CD14-positive monocyte (primary cell): ENCODE data around the gene FAM83B. TPM values are rescaled to one million over a fixed set of nuclear protein-coding genes. Genes with fewer than 3 reads are reported as not detected.
"Not testable (repeated sequence)": the region's sequence is repeated elsewhere in the genome, so short reads cannot be mapped to it uniquely, and the experiment has no call there.

Experiments used
- DNase-seq, 3 donors: peaks; one replicate each; pipeline ENCODE4 v3.0.0-alpha.2; 2011 to 2022
- H2AFZ ChIP-seq: 2 replicates; pipeline ENCODE4 v1.6.0; 2012; ENCODE audit warnings: mild to moderate bottlenecking, low read depth, low read length, inconsistent platforms; ENCODE audit not compliant: insufficient read depth, poor library complexity, severe bottlenecking
- H3K27ac ChIP-seq, 2 donors: 1 replicate in 1 of 2; 2 replicates in 1 of 2; pipeline ENCODE4 v1.5.1; 2012 to 2013; ENCODE audit warnings: low read length in 2 of 2, control low read depth in 1 of 2, inconsistent platforms in 1 of 2, low read depth in 1 of 2, mild to moderate bottlenecking in 1 of 2
- H3K27me3 ChIP-seq, 2 donors: one replicate each; pipeline versions ENCODE4 v1.6.0 to v1.6.1; 2011 to 2013; ENCODE audit warnings: low read length in 2 of 2; ENCODE audit not compliant: control insufficient read depth in 2 of 2, insufficient read depth in 2 of 2
- H3K36me3 ChIP-seq, 2 donors: replicated peaks in 1 of 2; 1 replicate in 1 of 2; 2 replicates in 1 of 2; pipeline versions ENCODE4 v1.5.1 to v1.6.1; 2012 to 2013; ENCODE audit warnings: low read length in 2 of 2, control low read depth in 1 of 2, inconsistent platforms in 1 of 2, mild to moderate bottlenecking in 1 of 2; ENCODE audit not compliant: insufficient read depth in 2 of 2, control insufficient read depth in 1 of 2
- H3K4me1 ChIP-seq, 2 donors: 1 replicate in 1 of 2; 2 replicates in 1 of 2; pipeline versions ENCODE4 v1.5.1 to v1.6.1; 2012 to 2013; ENCODE audit warnings: low read length in 2 of 2, control low read depth in 1 of 2, inconsistent platforms in 1 of 2, mild to moderate bottlenecking in 1 of 2, moderate library complexity in 1 of 2; ENCODE audit not compliant: insufficient read depth in 2 of 2, control insufficient read depth in 1 of 2
- H3K4me2 ChIP-seq: replicated peaks from 2 replicates; pipeline ENCODE3; 2012; ENCODE audit warnings: low read length, moderate library complexity, mild to moderate bottlenecking; ENCODE audit not compliant: poor library complexity, severe bottlenecking; ENCODE audit errors: extremely low read depth
- H3K4me3 ChIP-seq, 3 experiments: fragments of 200-600 bp in 1 of 3; sonication (generic) in 1 of 3; replicated peaks in 1 of 3; 1 replicate in 2 of 3; 2 replicates in 1 of 3; pipeline ENCODE4 v1.5.1; 2011 to 2013; ENCODE audit warnings: low read length in 3 of 3, mild to moderate bottlenecking in 3 of 3, control low read depth in 2 of 3, low read depth in 2 of 3, inconsistent platforms in 1 of 3, moderate library complexity in 1 of 3
- H3K79me2 ChIP-seq: 2 replicates; pipeline ENCODE4 v1.6.0; 2012; ENCODE audit warnings: mild to moderate bottlenecking, control low read depth, inconsistent platforms, low read length, moderate library complexity; ENCODE audit not compliant: insufficient read depth
- H3K9ac ChIP-seq: 2 replicates; pipeline ENCODE4 v1.6.0; 2017; ENCODE audit warnings: low read length, mild to moderate bottlenecking; ENCODE audit not compliant: insufficient read depth, poor library complexity, severe bottlenecking
- H3K9me3 ChIP-seq, 2 donors: replicated peaks in 1 of 2; 1 replicate in 1 of 2; 2 replicates in 1 of 2; pipeline versions ENCODE4 v1.5.1 to v1.6.1; 2012 to 2013; ENCODE audit warnings: low read length in 2 of 2, control low read depth in 1 of 2; ENCODE audit not compliant: control insufficient read depth in 1 of 2, insufficient read depth in 1 of 2
- H4K20me1 ChIP-seq: 2 replicates; pipeline ENCODE4 v1.6.0; 2012; ENCODE audit warnings: mild to moderate bottlenecking, low read length, control low read depth, moderate library complexity; ENCODE audit not compliant: insufficient read depth
- H3K27ac Mint-ChIP-seq, 7 donors: one replicate each; pipeline ENCODE4 v1.8.0; 2020; ENCODE audit warnings: mild to moderate bottlenecking in 7 of 7, mixed read lengths in 7 of 7, moderate library complexity in 6 of 7, inconsistent platforms in 2 of 7
- H3K27me3 Mint-ChIP-seq, 3 donors: one replicate each; pipeline ENCODE4 v1.8.0; 2021 to 2022; ENCODE audit warnings: low read depth in 3 of 3, mild to moderate bottlenecking in 3 of 3, mixed read lengths in 3 of 3, moderate library complexity in 3 of 3, inconsistent platforms in 1 of 3
- H3K36me3 Mint-ChIP-seq, 2 donors: one replicate each; pipeline ENCODE4 v1.8.0; 2020; ENCODE audit warnings: mixed read lengths in 2 of 2, inconsistent platforms in 1 of 2, mild to moderate bottlenecking in 1 of 2
- H3K4me1 Mint-ChIP-seq: one replicate; pipeline ENCODE4 v1.8.0; 2020; ENCODE audit warnings: mild to moderate bottlenecking, mixed read lengths
- H3K4me3 Mint-ChIP-seq, 2 donors: one replicate each; pipeline ENCODE4 v1.8.0; 2020; ENCODE audit warnings: mild to moderate bottlenecking in 2 of 2, mixed read lengths in 2 of 2, moderate library complexity in 1 of 2
- H3K9me3 Mint-ChIP-seq, 7 donors: one replicate each; pipeline ENCODE4 v1.8.0; 2020 to 2022; ENCODE audit warnings: mixed read lengths in 7 of 7, mild to moderate bottlenecking in 6 of 7, moderate library complexity in 6 of 7, inconsistent platforms in 2 of 7
- WGBS: methylation state at CpG from one replicate; pipeline ENCODE4 v1.1.5; 2013; ENCODE audit warnings: missing lambda C conversion rate; ENCODE audit not compliant: insufficient coverage; 5-methylcytosine and 5-hydroxymethylcytosine counted together
- intact Hi-C, 2 donors: fragments of 100-400 bp; cut with micrococcal nuclease; formaldehyde crosslinking; loops; one replicate each; pipeline versions ENCODE4 v1.15.0 to v1.15.1; 2023
- polyA minus RNA-seq: library from RNA; depleted of rRNA, polyadenylated mRNA; stranded (reverse); fragments of >200 nt; gene quantifications from 2 replicates; pipeline ENCODE4 v1.2.3, GENCODE V29; 2012
- polyA plus RNA-seq, 3 donors: library from polyadenylated mRNA; depleted of rRNA in 1 of 3; unstranded in 2 of 3; stranded (reverse) in 1 of 3; fragments of 300-500 nt in 2 of 3; fragments of >200 nt in 1 of 3; fragmentation: Illumina TruSeq in 2 of 3; gene quantifications; 1 replicate in 2 of 3; 2 replicates in 1 of 3; pipeline ENCODE4 v1.2.3, GENCODE V29; 2012 to 2021
- total RNA-seq, 12 experiments: library from RNA in 1 of 12; stranded (reverse) in 1 of 12; fragments of 120-200 nt in 1 of 12; gene quantifications; one replicate each; pipeline ENCODE4 v1.2.4 and lab custom pipeline; 2013 to 2026; ENCODE audit warnings: mixed read lengths in 6 of 12, inconsistent platforms in 1 of 12
- TF ChIP-seq, protein P1 (sequence below): fragments of 200-600 bp; IDR thresholded peaks from one replicate; pipeline ENCODE4 v1.8.0; 2022; ENCODE audit warnings: antibody characterized with exemption, mild to moderate bottlenecking

Gene FAM83B
- not detected for total RNA-seq (2013)
- polyA plus RNA-seq, result not detected
- not detected in 2 replicates for polyA minus RNA-seq
- 0 to 1.2 (median 0) reads per million in 11 experiments for total RNA-seq (lab: John Stamatoyannopoulos, UW)

DNA sequence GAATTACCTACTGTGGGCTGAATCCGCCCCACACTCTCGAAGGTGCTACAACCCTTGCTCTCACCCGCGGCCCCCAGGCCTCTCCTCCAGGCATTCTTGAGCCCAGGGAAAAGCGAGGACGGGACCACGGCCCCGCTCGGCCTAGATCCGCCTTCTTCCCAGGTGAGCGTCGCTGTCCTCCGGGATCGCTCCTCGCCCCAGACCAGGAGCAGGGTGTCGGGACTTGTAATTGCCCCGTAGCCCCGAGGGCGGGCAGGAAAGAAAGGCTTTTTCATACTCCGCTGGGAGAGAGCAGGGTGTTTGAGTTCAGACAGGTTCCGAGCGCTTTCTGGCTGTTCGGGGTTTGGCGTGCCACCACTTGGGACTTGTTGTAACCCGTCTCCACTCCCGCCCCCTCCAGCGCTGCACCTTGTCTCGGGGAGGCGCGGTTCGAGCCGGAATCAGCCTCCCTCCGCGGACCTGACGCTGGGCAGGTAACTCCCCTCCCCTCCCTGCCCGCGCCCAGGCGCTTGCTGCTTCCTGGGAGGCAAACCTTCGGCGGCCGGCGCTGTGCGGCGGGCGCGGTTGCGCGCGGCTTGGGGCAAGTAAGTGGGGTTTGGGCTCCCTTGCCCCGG is at the start of gene FAM83B:
Gene FAM83B, plus strand, starts transcription at position 529 of the 614 bp plus-strand sequence. CDS start 23,476 bp downstream, outside the sequence.
- peaks cover 28 to 32% (median 29%) of the 10 kb centered on the region in 3 donors for H3K27me3 Mint-ChIP-seq
- intact Hi-C loops, result no loop called here
- peaks cover 3 to 17% (median 6%) of the 10 kb centered on the region in 7 donors for H3K9me3 Mint-ChIP-seq
- Histone ChIP-seq H3K27ac (no peak within 1 kb of the TSS), H3K4me1 (no peaks in the 10 kb centered on the region), H4K20me1 (no peaks in the 10 kb centered on the region), H2AFZ (no peak within 1 kb of the TSS), H3K9ac (no peak within 1 kb of the TSS), H3K4me3 (peak within 1 kb of the TSS in 1 of 3 experiments; percentile 43), H3K27me3 (peaks cover 18 to 31% of the 10 kb centered on the region in 2 donors), H3K4me2 (peak within 1 kb of the TSS; percentile 43), H3K36me3 (no peaks in the 10 kb centered on the region), H3K9me3 (peaks cover 0 to 7% of the 10 kb centered on the region in 2 donors), H3K79me2 (no peaks in the 10 kb centered on the region)
- H3K27ac Mint-ChIP-seq, result no peak within 1 kb of the TSS
- WGBS, result 39% methylated on average over 28 of the region's 50 CpGs
- H3K4me1 Mint-ChIP-seq, result peaks cover 3% of the 10 kb centered on the region
- peak within 1 kb of the TSS; percentile 47 to 90 for H3K4me3 Mint-ChIP-seq
- TF ChIP-seq, protein P1, sequence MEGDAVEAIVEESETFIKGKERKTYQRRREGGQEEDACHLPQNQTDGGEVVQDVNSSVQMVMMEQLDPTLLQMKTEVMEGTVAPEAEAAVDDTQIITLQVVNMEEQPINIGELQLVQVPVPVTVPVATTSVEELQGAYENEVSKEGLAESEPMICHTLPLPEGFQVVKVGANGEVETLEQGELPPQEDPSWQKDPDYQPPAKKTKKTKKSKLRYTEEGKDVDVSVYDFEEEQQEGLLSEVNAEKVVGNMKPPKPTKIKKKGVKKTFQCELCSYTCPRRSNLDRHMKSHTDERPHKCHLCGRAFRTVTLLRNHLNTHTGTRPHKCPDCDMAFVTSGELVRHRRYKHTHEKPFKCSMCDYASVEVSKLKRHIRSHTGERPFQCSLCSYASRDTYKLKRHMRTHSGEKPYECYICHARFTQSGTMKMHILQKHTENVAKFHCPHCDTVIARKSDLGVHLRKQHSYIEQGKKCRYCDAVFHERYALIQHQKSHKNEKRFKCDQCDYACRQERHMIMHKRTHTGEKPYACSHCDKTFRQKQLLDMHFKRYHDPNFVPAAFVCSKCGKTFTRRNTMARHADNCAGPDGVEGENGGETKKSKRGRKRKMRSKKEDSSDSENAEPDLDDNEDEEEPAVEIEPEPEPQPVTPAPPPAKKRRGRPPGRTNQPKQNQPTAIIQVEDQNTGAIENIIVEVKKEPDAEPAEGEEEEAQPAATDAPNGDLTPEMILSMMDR, result no peak
- peaks cover 0 to 2% of the 10 kb centered on the region in 2 donors for H3K36me3 Mint-ChIP-seq
- no peak for DNase-seq

DNA sequence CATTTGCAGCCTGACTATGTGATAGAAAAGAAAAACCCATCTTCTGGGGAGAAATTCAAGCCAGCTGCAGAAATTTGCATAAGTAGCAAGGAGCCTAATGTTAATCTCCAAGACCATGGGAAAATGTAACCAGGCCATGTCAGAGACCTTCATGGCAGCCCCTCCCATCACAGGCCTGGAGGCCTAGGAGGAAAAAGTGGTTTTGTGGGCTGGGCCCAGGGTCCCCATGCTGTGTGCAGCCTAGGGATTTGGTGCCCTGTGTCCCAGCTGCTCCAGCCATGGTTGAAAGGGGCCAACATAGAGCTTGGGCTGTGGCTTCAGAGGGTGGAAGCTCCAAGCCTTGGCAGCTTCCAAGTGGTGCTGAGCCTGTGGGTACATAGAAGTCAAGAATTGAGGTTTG is 49.7 kb upstream of the FAM83B start:
- H3K4me1 Mint-ChIP-seq, H3K36me3 ChIP-seq, H4K20me1 ChIP-seq, H3K9ac ChIP-seq, H3K27ac ChIP-seq, H3K27me3 ChIP-seq, H3K4me3 Mint-ChIP-seq, H3K36me3 Mint-ChIP-seq, DNase-seq, H2AFZ ChIP-seq, H3K27me3 Mint-ChIP-seq, H3K79me2 ChIP-seq, H3K27ac Mint-ChIP-seq, H3K4me1 ChIP-seq, H3K4me2 ChIP-seq, H3K4me3 ChIP-seq, intact Hi-C loops, H3K9me3 ChIP-seq: not testable (repeated sequence)
- peaks cover 2 to 17% (median 6%) of the 10 kb centered on the region in 7 donors for H3K9me3 Mint-ChIP-seq
